SK-N-SH (cell line): ENCODE measurements around the gene SLAIN1.

Experiments used
- CTCF ChIP-seq: fragments of 200-600 bp; sonication (generic); IDR thresholded peaks from 2 replicates; pipeline ENCODE4 v1.6.1; 2017; ENCODE audit warnings: antibody characterized with exemption, mild to moderate bottlenecking, moderate library complexity
- EP300 ChIP-seq, 2 experiments: IDR thresholded peaks; 2 replicates each; pipeline versions ENCODE4 v1.4.0 to v1.6.1; 2012; ENCODE audit warnings: borderline replicate concordance in 1 of 2, low read depth in 1 of 2, low read length in 1 of 2
- PBX3 ChIP-seq: IDR thresholded peaks from 2 replicates; pipeline ENCODE4; 2012
- REST ChIP-seq: IDR thresholded peaks from 2 replicates; pipeline ENCODE4 v1.6.1; 2012; ENCODE audit warnings: mild to moderate bottlenecking, low read depth, low read length, moderate library complexity
- TAF1 ChIP-seq: IDR thresholded peaks from 2 replicates; pipeline ENCODE4 v1.6.1; 2012; ENCODE audit warnings: low read depth, mild to moderate bottlenecking, low read length, moderate library complexity, borderline replicate concordance

- TF ChIP-seq REST (no peak), TAF1 (no peak), CTCF (no peak), PBX3 (no peak), EP300 (IDR thresholded peaks at IDR 0.05; ENCODE audit: borderline replicate concordance in 1 of 2, low read depth in 1 of 2, low read length in 1 of 2) (no peak)
These were observed 639 bp upstream of the SLAIN1 start for GRCh38 chr13:77696879-77697216.
